HG03135 (cell line): ENCODE data around the gene AKAP5.
"Not testable (repeated sequence)": the region's sequence is repeated elsewhere in the genome, so short reads cannot be mapped to it uniquely, and the experiment has no call there.

Experiments
- ATAC-seq: cut with Tn5 transposase; IDR thresholded peaks from one replicate; pipeline ENCODE4 v1.9.1; 2021; ENCODE audit warnings: mild to moderate bottlenecking, moderate library complexity; ENCODE audit not compliant: unreplicated experiment

The AKAP5 gene

GRCh38 chr14:64502456-64502855 is 37.2 kb downstream of the AKAP5 start:
- ATAC-seq = no peak

GRCh38 chr14:64502887-64503433 is 37.7 kb downstream of the AKAP5 start:
- ATAC-seq = no peak

- ATAC-seq = peak; percentile 59
Observed at GRCh38 chr14:64503434-64504309, 38.4 kb downstream of the AKAP5 start, which contains the start of gene ZBTB25. TSS of gene ZBTB25 (minus strand) at chr14:64503838. CDS start at chr14:64490533, 13,305 bp downstream.

GRCh38 chr14:64504310-64504896 is 39.1 kb downstream of the AKAP5 start, which contains the start of gene ZBTB1:
TSS of gene ZBTB1 (plus strand) at chr14:64504770. CDS start at chr14:64521505, 16,735 bp downstream.
- peak; percentile 38 for ATAC-seq

DNA sequence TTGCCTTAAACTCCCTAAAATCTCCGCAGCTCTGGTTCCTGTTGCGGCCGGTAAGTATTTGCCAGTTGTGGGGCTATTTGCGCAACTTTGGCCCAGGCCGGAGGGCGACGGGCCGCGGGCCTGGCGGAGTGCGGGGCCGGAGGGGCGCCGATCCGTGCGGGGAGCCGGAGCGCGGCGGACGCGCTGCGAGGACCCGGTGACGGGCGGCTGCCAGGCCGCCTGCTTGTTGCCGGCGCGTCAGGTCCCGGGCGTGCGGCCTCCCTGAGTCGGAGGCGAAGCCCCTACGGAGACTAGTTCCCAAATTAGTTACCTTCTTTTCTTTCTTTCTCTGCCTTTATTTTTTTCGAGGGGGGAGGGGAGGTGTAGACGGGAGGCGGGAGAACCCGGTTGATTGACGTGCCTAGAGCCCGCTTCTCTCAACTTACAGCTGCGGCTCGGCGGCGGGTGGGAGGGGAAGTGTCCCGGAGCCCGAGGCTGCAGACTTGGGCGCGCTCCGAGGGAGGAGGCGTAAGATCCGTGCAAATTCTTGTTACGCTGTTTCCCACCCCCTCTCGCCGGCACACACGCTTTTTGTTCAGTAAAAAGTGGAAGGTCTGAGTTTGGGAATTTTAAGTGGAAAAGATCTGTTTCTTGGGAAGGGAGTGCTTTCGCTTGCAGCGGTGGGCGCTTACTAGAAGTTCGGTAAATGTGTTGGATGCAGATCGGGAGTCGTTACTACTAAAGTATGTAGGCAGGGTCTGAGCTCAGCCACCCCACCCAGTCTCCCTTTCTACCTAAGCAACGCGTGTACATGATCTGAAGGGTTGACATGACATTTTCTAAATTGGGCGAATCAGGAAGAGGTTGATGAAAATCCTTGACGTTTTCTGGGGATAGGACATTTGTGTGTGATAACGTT is 39.8 kb downstream of the AKAP5 start:
- peak; percentile 27 for ATAC-seq

DNA sequence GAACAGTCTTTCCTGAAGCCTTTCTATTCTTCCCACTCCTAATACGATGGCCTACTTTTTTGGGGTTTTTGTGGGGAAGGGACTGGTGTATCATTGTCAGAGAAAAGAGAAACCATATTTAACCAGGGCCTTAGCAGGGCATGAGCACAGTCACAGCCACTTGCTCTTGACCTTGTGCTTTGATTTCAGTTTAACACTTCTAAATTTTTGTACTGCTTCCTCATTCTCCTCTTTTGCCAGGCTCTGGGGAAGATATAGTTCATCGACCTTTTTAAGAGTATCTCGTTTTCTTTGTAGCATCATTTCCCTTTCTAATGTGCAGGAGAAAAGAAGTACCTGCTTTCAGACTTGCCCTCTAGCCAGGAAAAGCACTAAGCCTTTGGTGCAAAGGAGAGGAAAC is 41.4 kb downstream of the AKAP5 start:
- ATAC-seq = no peak

DNA sequence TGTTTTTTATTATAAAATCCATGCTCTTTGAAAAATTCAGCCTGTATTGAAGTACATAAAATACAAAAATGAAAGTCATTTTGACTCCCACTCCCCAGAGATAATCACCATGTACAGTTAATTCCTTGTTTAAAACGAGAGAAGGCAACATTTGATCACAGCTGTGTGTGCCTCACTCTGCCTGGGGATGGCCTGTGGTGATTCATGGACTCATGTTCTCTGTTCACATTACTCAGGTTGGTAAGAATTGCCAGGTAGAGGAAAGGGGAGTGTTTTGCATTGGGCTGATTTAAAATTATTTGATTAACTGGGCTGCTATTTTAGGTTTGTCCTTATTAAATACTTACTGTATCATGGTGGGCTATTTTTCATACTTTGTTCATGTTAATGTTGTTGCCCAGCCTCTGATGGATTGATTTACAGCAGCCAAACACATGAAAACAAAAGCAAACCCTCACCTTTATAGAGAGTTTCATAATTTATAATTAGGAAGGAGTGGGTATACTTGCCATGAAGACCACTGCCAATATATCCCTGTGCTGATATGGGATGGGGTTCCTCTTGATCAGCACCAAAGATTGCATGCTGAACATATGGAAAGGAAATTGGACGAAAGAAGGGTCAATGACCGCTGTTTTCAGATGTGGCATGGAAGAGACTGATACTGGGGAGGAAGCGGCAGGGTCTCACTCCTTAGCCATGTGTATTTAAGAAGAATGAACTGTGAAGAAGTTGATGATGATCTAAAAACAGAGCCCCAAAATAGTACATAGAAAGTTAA is 42.3 kb downstream of the AKAP5 start:
- no peak for ATAC-seq

DNA sequence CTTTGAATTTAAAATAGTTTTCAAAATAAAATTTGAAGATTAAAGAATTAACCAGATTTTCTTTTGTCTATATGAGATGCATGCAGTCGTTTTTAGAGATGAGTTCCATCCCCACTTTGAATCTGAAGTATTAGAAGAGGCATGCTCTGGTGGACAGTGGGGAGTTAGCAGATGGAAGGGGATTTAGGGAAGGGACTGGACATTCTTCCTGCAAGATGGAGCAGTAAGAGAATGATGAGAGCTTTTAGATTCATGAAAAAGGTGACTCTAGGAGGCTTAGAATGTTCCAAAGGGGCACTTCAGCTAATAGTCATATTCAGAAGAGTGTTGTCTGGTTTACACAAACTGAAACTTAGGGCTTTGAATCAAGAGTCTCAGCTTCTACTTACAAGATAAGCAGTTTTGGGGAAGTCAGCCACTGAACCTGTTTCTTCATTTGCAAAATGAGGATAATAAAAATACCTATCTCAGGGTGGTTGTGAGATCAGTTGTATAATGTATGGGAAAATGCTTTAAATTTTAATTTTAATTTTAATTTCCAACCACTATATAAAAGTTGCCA is 43.0 kb downstream of the AKAP5 start:
- no peak for ATAC-seq

DNA sequence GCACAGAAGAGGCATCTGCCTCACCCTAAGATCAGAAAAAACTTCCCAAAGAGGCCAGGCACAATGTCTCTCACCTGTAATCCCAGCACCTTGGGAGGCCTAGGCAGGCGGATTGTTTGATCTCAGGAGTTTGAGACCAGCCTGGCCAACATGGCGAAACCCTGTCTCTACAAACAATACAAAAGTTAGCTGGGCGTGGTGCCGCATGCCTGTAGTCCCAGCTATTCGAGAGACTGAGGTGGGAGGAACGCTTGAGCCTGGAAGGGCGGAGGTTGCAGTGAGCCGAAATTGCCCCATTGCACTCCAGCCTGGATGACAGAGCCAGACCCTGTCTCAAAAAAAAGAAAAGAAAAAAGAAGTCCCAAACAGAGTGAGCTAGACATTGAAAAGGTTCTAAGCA is 43.7 kb downstream of the AKAP5 start:
- no peak for ATAC-seq

GRCh38 chr14:64510825-64511671 is 45.7 kb downstream of the AKAP5 start:
- no peak for ATAC-seq

DNA sequence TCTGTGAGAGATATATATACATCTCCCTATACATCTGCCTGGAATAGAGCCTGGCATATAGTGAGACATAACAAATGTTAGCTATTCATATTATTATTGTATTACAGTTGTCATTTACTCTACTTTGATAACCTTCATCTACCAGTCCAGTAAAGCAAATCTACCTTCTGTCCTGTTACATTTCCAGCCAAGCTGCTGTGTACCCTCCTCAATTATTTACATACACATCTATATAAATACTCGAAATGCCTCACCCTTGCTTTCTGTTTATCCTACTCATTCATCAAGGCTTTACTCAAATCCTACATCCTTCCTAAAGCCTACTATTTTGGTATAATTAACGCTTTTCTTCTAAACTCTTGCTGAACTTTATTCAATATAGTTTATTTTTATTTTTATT is 48.0 kb downstream of the AKAP5 start:
- no peak for ATAC-seq

DNA sequence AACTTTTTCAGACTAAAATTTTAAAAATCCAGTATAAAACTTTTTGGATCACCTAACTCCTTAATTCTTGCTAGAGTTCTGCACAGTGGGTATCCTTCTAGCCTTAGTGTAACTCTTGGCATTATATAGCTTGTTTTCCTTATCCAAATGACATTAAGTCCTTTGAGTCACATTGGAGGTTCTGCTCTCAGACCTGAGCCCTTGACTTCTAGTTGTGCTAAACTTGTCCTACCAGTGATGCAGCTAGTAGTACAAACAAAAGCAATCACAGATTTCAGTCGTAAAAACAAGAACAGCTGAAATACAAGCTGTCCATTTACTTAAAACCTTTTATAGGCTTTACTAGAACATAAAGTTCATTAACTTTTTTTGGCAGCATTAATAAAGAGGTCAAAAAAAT is 49.8 kb downstream of the AKAP5 start:
- ATAC-seq = no peak

DNA sequence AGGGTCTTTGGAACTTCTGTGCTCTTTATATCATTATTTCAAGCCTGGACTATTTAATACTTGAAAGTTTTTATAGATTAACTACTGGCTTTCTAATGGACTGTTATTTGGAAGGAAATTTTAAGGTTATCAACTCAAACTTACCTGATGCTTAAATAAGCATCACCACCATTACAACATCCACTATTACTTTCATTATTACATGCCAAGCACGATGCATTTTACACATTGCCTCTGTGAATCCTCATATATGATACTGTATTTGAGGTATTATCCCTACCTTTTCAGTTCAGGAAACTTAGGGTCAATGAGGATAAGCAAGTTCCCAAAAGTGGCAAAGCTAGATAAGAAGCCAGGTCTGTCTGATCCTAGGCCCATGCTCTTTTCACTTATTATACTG is 51.7 kb downstream of the AKAP5 start:
- no peak for ATAC-seq

GRCh38 chr14:64517667-64518066 is 52.4 kb downstream of the AKAP5 start:
- ATAC-seq = not testable (repeated sequence)

- ATAC-seq = no peak
Observed at GRCh38 chr14:64518229-64518628, 52.9 kb downstream of the AKAP5 start.

- no peak for ATAC-seq
Observed at GRCh38 chr14:64520699-64521098, 55.4 kb downstream of the AKAP5 start.

DNA sequence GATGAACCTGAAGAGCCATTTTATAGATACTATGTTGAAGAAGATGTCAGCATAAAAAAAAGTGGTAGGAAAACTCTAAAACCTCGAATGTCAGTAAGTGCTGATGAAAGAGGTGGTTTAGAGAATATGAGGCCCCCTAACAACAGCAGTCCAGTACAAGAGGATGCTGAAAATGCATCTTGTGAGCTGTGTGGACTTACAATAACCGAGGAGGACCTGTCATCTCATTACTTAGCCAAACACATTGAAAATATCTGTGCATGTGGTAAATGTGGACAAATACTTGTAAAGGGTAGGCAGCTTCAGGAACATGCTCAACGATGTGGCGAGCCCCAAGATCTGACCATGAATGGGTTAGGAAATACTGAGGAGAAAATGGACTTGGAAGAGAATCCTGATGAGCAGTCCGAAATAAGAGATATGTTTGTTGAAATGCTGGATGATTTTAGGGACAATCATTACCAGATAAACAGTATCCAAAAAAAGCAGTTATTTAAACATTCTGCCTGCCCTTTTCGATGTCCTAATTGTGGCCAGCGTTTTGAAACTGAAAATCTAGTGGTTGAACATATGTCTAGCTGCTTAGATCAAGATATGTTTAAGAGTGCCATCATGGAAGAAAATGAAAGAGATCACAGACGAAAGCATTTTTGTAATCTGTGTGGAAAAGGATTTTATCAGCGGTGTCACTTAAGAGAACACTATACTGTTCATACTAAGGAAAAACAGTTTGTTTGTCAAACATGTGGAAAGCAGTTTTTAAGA is 57.5 kb downstream of the AKAP5 start:
- ATAC-seq = no peak
